Stimulated activated CD8-positive, alpha-beta memory T cell treated with anti-CD3 and anti-CD28 coated beads, Interleukin-15, amount 100 ng/mL, for 4 hours (primary cell): ENCODE results near the gene B3GAT1.

Source experiments
- DNase-seq, 2 donors: peaks; one replicate each; pipeline ENCODE4 v3.0.0-alpha.2; 2020; ENCODE audit warnings: low read depth in 2 of 2

Gene B3GAT1

DNA sequence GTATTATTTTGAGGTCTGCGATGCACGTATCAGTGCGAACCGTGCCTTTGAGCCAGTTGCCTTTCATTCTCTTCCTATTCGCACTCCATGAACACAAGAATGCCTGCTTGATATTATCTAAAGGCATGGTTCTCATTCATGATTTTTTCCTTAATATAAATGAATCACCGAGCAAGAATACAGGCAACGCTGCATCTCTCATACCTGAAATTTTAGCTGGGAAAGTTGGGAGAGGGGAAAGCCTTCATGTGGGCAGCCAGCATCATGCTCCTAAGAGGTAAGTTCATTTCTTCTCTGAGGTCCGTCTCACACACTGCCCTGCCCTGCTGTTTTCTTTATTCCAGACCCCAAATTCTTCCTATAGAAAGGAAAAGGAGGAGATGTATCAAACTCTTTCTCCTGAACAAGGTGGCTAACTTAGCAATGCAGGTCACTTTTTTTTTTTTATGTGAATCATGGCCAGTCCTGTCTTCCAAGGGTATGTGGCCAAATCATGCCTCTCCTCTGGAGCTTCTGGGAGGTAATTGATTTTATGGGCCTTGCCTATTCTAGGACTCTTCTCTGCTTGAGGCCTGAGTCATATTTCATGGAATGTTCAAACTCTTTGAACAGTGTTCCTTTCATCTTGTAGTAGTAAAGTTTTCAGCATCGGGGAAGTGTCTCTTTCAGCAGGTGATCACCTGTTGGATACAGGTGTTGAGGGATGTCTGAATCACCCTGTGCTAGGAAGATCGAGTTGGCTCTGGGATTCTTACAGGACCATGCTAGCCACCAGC is 77.1 kb downstream of the B3GAT1 start:
- DNase-seq = no peak

DNA sequence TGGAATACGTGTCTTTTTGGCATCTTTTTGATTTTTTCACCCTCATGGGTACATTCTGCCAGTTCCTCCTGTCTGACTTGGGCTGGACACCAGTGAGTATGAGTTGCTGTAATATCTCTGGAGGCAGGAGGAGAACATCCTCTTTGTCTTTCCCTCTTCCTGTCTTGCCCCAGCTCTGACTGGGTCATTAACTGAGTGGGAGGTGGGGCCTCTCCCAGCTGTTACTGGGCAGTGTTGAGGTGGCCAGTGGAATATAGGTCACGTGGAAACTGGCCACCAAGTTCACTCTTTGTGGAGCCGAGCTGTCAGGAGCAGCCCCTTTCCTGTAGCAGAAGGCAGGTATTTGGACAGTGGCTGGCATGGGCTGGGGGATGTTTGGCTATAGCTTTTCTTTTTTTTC is 78.1 kb downstream of the B3GAT1 start:
- no peak for DNase-seq

DNA sequence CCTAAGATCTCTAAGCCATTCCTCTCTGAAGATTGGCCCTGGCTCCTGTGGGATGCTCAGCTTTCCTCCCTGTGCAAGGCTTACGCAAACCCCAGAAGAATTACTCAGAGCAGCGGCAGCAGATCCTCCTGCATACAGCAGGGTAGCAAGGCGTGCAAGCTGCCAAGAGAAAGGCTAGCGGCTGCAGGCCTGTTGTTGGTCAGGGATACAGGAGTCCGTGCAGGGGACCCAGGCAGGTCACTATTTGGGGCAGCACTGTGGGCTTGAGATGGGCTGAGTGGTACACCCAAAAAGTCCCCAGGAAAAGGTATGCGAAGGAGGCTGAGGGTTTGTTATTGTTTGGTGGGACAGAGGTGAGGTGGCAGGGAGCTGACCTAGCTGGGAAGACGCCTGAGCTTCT is 78.7 kb downstream of the B3GAT1 start:
- DNase-seq = no peak

DNA sequence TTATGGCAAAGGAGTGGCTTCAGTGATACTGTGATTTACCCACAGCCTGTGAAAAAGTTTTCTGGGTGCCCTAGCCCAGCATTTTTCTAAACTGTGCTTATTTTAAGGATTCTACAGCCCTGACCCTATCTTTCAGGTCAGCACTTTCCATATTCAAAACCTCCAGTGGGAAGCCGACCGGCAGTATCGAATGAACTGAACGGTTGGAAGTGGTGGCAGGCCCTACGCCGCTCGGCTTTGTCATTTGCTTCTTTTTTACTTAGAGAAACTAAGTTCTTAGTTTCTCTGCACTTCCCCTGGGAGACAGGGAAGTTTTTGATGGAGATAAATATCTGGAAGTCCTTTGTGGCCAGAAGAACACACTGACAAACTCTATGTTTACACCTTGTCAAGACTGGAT is 79.3 kb downstream of the B3GAT1 start:
- DNase-seq = no peak

DNA sequence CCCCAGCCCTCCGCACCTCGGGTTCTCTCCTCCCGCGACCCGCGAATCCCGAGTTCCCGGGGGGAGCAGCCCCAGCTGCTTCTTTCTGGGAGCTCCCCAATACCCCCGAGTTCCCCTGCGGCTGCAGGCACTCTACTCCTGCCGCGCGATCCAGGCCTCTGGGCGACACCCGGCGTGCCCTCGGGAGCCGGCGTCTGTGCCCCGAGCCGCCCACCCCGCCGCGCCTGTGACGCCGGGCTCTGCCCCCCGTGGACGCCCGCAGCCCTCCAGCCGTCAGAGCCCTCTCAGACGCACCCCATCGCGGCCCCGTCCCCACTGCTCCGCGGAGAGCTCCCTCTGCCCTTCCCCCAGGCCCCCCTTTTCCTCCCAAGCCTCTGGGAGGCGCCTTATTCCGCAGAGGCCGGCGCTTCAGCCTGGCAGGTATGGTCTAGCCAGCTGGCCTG is 79.8 kb downstream of the B3GAT1 start:
- DNase-seq = no peak

DNA sequence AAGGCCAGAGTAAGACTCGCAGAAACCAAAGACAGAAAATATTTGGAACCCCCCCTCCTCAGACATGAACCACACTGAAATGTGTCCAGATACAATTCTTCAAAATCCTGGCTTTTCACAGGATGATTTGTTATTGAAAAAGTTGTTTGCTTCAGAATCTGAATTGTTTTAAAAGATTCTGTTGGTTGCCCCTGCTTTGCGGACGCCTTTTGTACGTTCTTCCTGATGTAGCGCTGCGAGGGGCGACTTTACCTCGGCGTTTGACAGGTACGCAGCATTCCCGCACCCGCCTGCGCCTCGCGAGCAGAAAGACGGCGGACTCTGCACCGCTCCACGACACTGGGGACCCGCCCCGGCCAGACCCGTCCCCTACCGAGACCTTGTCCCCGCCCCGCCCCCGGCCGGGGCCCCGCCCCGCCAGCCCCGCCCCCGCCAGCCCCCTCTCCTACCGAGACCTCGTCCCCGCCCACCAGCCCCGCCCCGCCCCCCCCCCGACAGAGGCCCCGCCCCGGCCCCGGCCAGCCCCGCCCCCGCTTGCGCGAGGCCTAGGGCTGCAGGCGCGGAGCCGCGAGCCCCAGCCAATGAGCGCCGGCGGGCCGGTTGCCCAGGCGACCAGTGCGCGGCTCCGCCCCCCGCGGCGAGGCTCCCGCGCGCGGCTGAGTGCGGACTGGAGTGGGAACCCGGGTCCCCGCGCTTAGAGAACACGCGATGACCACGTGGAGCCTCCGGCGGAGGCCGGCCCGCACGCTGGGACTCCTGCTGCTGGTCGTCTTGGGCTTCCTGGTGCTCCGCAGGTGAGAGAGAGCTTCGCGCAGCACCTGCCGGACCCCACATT is 80.5 kb downstream of the B3GAT1 start, which contains the start of gene GLB1L2:
TSS of gene GLB1L2 (plus strand) at position 635 of the 835 bp plus-strand sequence. CDS start at position 709, 74 bp downstream.
- DNase-seq = peak; percentile 45 to 66

DNA sequence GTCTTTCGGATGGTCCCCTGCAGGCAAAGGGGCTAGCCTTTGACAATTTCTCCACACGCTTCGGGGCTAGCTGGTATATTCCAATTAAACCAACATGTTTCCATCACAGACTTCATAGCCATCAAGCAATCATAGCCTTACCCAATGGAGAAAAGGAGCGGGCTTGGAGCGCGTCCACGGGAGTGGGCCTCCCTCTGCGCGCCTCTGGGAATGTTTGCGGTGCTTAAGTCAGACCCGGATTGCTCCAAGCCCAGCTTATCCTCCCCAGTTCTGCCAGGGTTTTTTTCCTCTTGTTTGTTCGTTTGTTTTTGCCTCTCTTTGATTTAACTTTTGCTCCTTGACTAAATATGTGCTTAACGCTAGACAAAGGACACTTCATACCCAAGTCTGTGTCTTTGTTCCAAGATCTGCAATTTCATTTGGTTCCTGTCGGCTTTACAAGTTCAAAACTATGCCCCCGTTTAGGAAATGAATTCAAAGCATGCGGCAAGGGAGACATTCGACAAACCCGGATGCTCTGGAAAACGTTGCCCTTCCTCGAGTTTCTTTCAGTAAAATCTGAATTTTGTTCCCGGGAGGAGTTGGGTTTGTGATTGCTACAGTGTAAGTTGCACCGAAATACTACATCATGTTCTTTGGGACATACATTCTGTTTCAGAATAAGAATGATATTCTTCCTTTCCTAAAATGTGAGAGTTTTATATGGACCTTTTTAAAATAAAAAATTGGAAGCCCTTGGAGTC is 81.3 kb downstream of the B3GAT1 start:
- DNase-seq = no peak
